HepG2 (cell line): ENCODE measurements around the gene CDC34. TPM values are rescaled to one million over a fixed set of nuclear protein-coding genes. Genes with fewer than 3 reads are reported as not detected.

ENCODE experiments used
- AGO2 ChIP-seq: fragments of 200-400 bp; formaldehyde crosslinking; optimal IDR thresholded peaks from 2 replicates; pipeline ENCODE3; 2017; ENCODE audit warnings: mild to moderate bottlenecking, low read depth, low read length, moderate library complexity
- BCL6 ChIP-seq: IDR thresholded peaks from 2 replicates; pipeline ENCODE4 v1.6.1; 2016; ENCODE audit warnings: missing genetic modification reagents, missing compliant biosample characterization
- CREM ChIP-seq, 2 experiments: sonication (generic) in 1 of 2; formaldehyde crosslinking in 1 of 2; IDR thresholded peaks; 2 replicates each; pipeline versions ENCODE4 v1.4.0 to v1.6.1; 2016 to 2020; ENCODE audit warnings: antibody characterized with exemption in 1 of 2, mild to moderate bottlenecking in 1 of 2, missing genetic modification reagents in 1 of 2
- KDM4B ChIP-seq: sonication (generic); formaldehyde crosslinking; IDR thresholded peaks from 2 replicates; pipeline ENCODE4 v1.4.0; 2020; ENCODE audit warnings: missing genetic modification reagents
- MAX ChIP-seq: IDR thresholded peaks from 2 replicates; pipeline ENCODE4 v1.6.1; 2012; ENCODE audit warnings: inconsistent platforms
- MXD3 ChIP-seq: IDR thresholded peaks from 2 replicates; pipeline ENCODE4 v1.6.1; 2016; ENCODE audit warnings: mild to moderate bottlenecking, missing biosample characterization, missing genetic modification reagents
- MYNN ChIP-seq: sonication (generic); formaldehyde crosslinking; IDR thresholded peaks from 2 replicates; pipeline ENCODE4 v1.4.0; 2020; ENCODE audit warnings: mild to moderate bottlenecking, low read depth, missing genetic modification reagents
- NCOR1 ChIP-seq: fragments of 200-600 bp; sonication (generic); IDR thresholded peaks from 2 replicates; pipeline ENCODE4 v1.7.0; 2017; ENCODE audit warnings: antibody characterized with exemption, low read length, borderline replicate concordance
- RCOR2 ChIP-seq: IDR thresholded peaks from 2 replicates; pipeline ENCODE4 v1.6.1; 2016; ENCODE audit warnings: missing biosample characterization, missing genetic modification reagents
- SIN3A ChIP-seq: IDR thresholded peaks from 2 replicates; pipeline ENCODE4 v1.6.1; 2011; ENCODE audit warnings: low read depth, mild to moderate bottlenecking, control low read depth, low read length, borderline replicate concordance
- SOX5 ChIP-seq: IDR thresholded peaks from 2 replicates; pipeline ENCODE4 v1.6.1; 2016; ENCODE audit warnings: borderline replicate concordance
- SP1 ChIP-seq, 2 experiments: fragments of 450-650 bp in 1 of 2; sonication (generic) in 1 of 2; formaldehyde crosslinking in 1 of 2; IDR thresholded peaks; 2 replicates each; pipeline versions ENCODE4 v1.4.0 to v1.6.1; 2016 to 2020; ENCODE audit warnings: missing genetic modification reagents in 1 of 2
- SPEN ChIP-seq: sonication (generic); formaldehyde crosslinking; IDR thresholded peaks from 2 replicates; pipeline ENCODE4 v1.5.1; 2020; ENCODE audit warnings: low read depth, mild to moderate bottlenecking, missing genetic modification reagents
- TBX2 ChIP-seq: sonication (generic); formaldehyde crosslinking; IDR thresholded peaks from 2 replicates; pipeline ENCODE4 v1.5.0; 2020; ENCODE audit warnings: missing genetic modification reagents, mild to moderate bottlenecking, borderline replicate concordance
- ZBTB1 ChIP-seq: sonication (generic); formaldehyde crosslinking; IDR thresholded peaks from 2 replicates; pipeline ENCODE4 v1.4.0; 2020; ENCODE audit warnings: missing genetic modification reagents, borderline replicate concordance
- ZFP36L2 ChIP-seq: sonication (generic); formaldehyde crosslinking; IDR thresholded peaks from 2 replicates; pipeline ENCODE4 v1.4.0; 2020; ENCODE audit warnings: missing genetic modification reagents
- ZNF230 ChIP-seq: sonication (generic); formaldehyde crosslinking; IDR thresholded peaks from 2 replicates; pipeline ENCODE4 v1.4.0; 2020; ENCODE audit warnings: mild to moderate bottlenecking, missing genetic modification reagents
- ZNF343 ChIP-seq: sonication (generic); formaldehyde crosslinking; IDR thresholded peaks from 2 replicates; pipeline ENCODE4 v1.4.0; 2020; ENCODE audit warnings: mild to moderate bottlenecking, missing genetic modification reagents
- ZNF367 ChIP-seq: sonication (generic); formaldehyde crosslinking; IDR thresholded peaks from 2 replicates; pipeline ENCODE4 v1.4.0; 2020; ENCODE audit warnings: missing genetic modification reagents, borderline replicate concordance
- ZNF414 ChIP-seq: sonication (generic); formaldehyde crosslinking; IDR thresholded peaks from 2 replicates; pipeline ENCODE4 v1.5.0; 2020; ENCODE audit warnings: missing genetic modification reagents
- ZNF512 ChIP-seq: sonication (generic); formaldehyde crosslinking; IDR thresholded peaks from 2 replicates; pipeline ENCODE4 v1.4.0; 2020; ENCODE audit warnings: mild to moderate bottlenecking, missing genetic modification reagents
- ZNF639 ChIP-seq: conservative IDR thresholded peaks from 2 replicates; pipeline ENCODE4 v1.6.1; 2018; ENCODE audit warnings: missing genetic modification reagents
- ZNF746 ChIP-seq: sonication (generic); formaldehyde crosslinking; IDR thresholded peaks from 2 replicates; pipeline ENCODE4 v1.8.0; 2022; ENCODE audit warnings: mild to moderate bottlenecking, missing genetic modification reagents
- ZSCAN21 ChIP-seq: sonication (generic); formaldehyde crosslinking; IDR thresholded peaks from 2 replicates; pipeline ENCODE4 v1.8.0; 2022; ENCODE audit warnings: mild to moderate bottlenecking, missing genetic modification reagents, moderate library complexity, borderline replicate concordance
- polyA plus RNA-seq, 8 experiments: library from polyadenylated mRNA; depleted of rRNA in 3 of 8; stranded (reverse) in 7 of 8; unstranded in 1 of 8; fragments of >200 nt; fragmentation: Illumina TruSeq in 4 of 8; extraction: Trizol in 4 of 8; gene quantifications; 2 replicates each; pipeline versions ENCODE4 v1.2.1 to v1.2.3, GENCODE V29; 2011 to 2016; ENCODE audit warnings: low read depth in 4 of 8, missing spikeins in 1 of 8, mixed read lengths in 1 of 8; ENCODE audit not compliant: insufficient read depth in 1 of 8
- total RNA-seq, 5 experiments: library from RNA; depleted of rRNA; stranded (reverse); fragments of >200 nt; fragmentation: Illumina TruSeq; extraction: Trizol; gene quantifications; 2 replicates each; pipeline ENCODE4 v1.2.3, GENCODE V29; 2016; ENCODE audit warnings: low read depth in 1 of 5

CDC34 gene
- total and polyA plus RNA-seq, 2 of the 13 experiments (the other 11 are each of a cell fraction or from before 2014, with no cell fraction given), result 138 to 150 TPM

GRCh38 chr19:510606-511100 lies 20.9 kb upstream of the CDC34 start (continued):
- TF ChIP-seq ZNF639 (CRISPR knock-in tag), result 0 out of 2 replicates have a peak, but pooled peaks have one; percentile 39
- peak; percentile 55 for TF ChIP-seq AGO2
- 0 out of 2 replicates have a peak, but pooled peaks have one; percentile 37 for TF ChIP-seq BCL6 (CRISPR knock-in tag)
- 0 out of 2 replicates have a peak, but pooled peaks have one; percentile 21 for TF ChIP-seq SOX5
- no peak for TF ChIP-seq ZFP36L2 (CRISPR knock-in tag)
- no peak for TF ChIP-seq ZNF512 (CRISPR knock-in tag)
- peak; percentile 78; the same call in 1 of the 2 replicates for TF ChIP-seq ZNF343 (CRISPR knock-in tag)
- TF ChIP-seq ZNF230 (CRISPR knock-in tag), result 0 out of 2 replicates have a peak, but pooled peaks have one; percentile 29
- TF ChIP-seq RCOR2 (CRISPR knock-in tag), result peak; percentile 29; the same call in 1 of the 2 replicates
- TF ChIP-seq ZSCAN21 (CRISPR knock-in tag), result peak; percentile 31; the same call in 1 of the 2 replicates
- 0 out of 2 replicates have a peak, but pooled peaks have one; percentile 59 for TF ChIP-seq KDM4B
- 0 out of 2 replicates have a peak, but pooled peaks have one; percentile 50 for TF ChIP-seq ZNF746 (CRISPR knock-in tag)
- no peak for TF ChIP-seq MYNN (CRISPR knock-in tag)
- no peak for TF ChIP-seq ZNF367 (CRISPR knock-in tag)
- peak; percentile 63; the same call in 1 of the 2 replicates for TF ChIP-seq TBX2
- TF ChIP-seq MAX, result peak; percentile 88
- TF ChIP-seq NCOR1, result no peak
- peak; percentile 68; the same call in 1 of the 2 replicates for TF ChIP-seq SPEN (CRISPR knock-in tag)
- no peak for TF ChIP-seq ZBTB1 (CRISPR knock-in tag)
- 0 out of 2 replicates have a peak, but pooled peaks have one; percentile 46 for TF ChIP-seq SIN3A
- TF ChIP-seq ZNF414, result peak; percentile 80
- TF ChIP-seq MXD3 (CRISPR knock-in tag), result 0 out of 2 replicates have a peak, but pooled peaks have one; percentile 21
- peak; percentile 30; the same call in 1 of the 2 replicates for TF ChIP-seq CREM (IDR thresholded peaks at IDR 0.05)
- TF ChIP-seq CREM (CRISPR knock-in tag; IDR thresholded peaks at IDR 0.05), result no peak
- no peak for TF ChIP-seq SP1 (IDR thresholded peaks at IDR 0.05)
- TF ChIP-seq SP1 (CRISPR knock-in tag; IDR thresholded peaks at IDR 0.05), result peak; percentile 56
